COR-L47 (cell line): ENCODE data around the gene NPIPB6.
"Not testable (repeated sequence)": the region's sequence is repeated elsewhere in the genome, so short reads cannot be mapped to it uniquely, and the experiment has no call there.

Experiments used
- DNase-seq: peaks from one replicate; lab custom pipeline; 2025; lab: John Stamatoyannopoulos, UW

NPIPB6 gene

DNA sequence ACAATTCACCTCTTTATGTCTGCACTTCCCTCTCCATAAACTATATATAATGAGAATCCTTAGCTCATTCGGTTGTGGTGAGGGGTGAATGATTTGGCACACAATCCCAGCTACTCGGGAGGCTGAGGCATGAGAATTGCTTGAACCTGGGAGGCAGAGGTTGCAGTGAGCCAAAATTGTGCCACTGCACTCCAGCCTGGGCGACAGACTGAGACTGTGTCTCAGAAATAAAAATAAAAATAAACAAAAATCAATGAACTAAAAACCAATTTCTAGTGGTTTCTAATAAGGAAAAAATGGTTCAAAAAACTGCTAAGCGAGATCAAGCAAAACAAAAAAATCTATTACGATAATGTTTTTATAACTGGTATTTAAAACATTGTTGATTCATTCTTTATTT lies at the start of gene NPIPB6:
NPIPB6 (minus strand) TSS at position 101 of the 400 bp plus-strand sequence. CDS start 686 bp downstream, outside the sequence.
- DNase-seq: not testable (repeated sequence)

DNA sequence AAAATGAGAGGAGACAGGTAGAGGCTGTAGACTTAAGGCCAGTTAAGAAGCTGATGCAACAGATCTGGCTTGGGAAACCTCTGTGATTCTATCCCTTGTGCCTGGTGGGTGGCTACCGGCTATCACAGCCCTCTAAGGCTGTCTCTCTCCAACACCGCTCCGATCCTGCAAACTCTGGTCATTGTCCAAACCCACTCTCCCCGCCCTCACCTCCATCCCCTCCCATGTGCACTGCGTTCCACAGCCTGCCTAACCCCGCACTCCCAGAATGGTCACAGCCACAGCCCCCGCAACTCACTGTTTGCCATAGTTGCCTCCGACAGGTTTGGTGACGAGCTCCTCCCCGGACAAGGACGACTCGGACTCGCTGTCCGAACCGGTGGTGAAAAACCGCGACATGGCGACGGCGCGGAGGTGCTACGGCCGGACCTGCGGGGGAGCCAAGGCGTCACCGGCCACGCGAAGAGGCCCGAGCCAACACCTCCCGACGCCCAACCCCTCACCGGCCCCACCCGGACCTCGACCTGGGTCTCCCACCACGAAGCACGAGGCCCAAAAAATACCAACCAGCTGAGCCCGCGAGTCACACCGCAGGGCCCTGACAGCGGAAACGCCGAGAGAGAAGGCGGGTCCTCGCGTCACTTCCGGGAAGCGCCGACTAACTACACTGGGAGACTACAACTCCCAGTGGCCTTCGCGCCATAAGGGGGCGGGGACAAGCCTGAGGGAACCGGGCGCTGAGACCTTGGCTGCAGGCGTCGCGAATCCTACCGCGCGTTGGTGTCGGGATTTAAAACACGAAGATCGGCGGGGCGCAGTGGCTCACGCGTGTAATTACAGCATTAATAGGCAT lies 40.1 kb upstream of the NPIPB6 start, which contains the start of gene EIF3CL:
EIF3CL (minus strand) TSS at position 622 of the 853 bp plus-strand sequence; CDS start at position 399, 223 bp downstream.
- not testable (repeated sequence) for DNase-seq

DNA sequence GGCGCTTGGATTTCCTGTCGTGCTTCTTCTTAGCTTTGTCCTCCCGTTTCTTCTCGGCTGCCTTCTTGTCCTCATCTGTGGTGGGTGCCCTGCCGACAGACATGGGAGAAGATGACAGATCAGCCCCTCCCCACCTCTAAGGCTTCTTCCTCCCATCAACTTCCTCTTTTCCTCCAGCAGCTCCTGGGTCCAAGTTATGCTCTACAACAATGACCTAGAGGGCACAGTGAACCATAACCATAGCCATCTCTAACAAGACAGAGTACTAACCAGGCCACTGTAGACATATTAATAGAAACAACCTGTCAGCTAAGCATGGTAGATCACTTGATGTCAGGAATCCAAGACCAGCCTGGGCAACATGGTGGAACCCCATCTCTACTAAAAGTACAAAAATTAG lies 28.7 kb upstream of the NPIPB6 start:
- DNase-seq: not testable (repeated sequence)

DNA sequence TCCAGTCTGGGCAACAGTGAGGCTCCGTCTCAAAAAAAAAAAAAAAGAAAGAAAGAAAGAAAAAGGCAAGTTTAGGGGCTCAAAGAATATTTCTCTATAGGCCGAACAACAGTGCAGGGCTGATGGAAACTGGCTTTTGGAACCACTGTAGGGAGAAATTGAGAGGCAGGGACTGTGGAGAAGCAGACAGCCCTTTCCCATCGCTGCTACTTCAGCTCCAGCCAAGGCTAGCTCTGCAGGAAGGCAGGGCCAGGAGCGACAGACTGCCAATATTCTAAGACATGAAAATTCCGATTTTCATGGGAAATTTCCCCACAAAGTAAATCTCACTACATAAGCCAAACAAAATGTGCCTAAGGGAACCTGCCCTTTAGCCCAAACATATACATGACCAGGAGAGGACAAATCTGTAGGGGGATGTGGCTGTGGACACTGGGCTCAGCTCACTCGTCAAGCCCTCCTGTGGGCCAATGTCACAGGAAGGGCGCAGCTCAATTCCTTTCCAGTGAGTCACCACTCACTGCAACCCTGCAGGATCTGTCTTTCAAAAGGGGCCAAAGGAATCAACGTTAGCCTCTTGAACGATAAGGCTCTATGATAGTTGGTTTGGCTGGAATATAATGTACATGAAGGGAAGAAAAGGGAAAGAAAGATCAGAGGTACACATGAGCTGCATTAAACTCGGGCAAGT lies 19.0 kb upstream of the NPIPB6 start:
- DNase-seq: not testable (repeated sequence)

DNA sequence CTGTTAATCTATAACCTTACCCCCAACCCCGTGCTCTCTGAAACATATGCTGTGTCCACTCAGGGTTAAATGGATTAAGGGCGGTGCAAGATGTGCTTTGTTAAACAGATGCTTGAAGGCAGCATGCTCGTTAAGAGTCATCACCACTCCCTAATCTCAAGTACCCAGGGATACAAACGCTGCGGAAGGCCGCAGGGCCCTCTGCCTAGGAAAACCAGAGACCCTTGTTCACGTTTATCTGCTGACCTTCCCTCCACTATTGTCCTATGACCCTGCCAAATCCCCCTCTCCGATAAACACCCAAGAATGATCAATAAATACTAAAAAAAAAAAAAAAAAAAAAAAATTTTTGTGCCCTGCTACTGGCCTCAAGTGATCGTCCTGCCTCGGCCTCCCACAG lies 14.5 kb upstream of the NPIPB6 start:
- DNase-seq: not testable (repeated sequence)

GRCh38 chr16:28377108-28377625 lies 13.9 kb upstream of the NPIPB6 start:
- DNase-seq: not testable (repeated sequence)

- DNase-seq: not testable (repeated sequence)
These were observed 11.8 kb upstream of the NPIPB6 start for GRCh38 chr16:28375115-28375514.

- not testable (repeated sequence) for DNase-seq
These were observed 11.0 kb upstream of the NPIPB6 start for GRCh38 chr16:28374281-28374680.

GRCh38 chr16:28367926-28368325 lies 4.6 kb upstream of the NPIPB6 start:
- DNase-seq: not testable (repeated sequence)

GRCh38 chr16:28364268-28365173 lies 1.2 kb upstream of the NPIPB6 start:
- not testable (repeated sequence) for DNase-seq

- not testable (repeated sequence) for DNase-seq
These were observed 708 bp downstream of the NPIPB6 start for GRCh38 chr16:28362600-28362999.

DNA sequence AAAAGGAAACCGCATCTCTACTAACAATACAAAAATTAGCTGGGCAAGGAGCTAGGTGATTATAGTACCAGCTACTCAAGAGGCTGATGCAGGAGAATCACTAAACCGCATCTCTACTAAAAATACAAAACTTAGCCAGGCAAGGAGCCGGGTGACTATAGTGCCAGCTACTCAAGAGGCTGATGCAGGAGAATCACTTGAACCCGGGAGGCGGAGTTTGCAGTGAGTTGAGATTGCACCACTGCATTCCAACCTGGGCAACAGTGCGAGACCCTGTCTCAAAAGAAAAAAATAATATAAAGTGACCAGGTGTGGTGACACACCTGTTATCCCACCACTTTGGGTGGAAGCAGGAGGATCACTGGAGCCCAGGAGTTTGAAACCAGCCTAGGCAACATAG lies 25.1 kb downstream of the NPIPB6 start:
- not testable (repeated sequence) for DNase-seq

DNA sequence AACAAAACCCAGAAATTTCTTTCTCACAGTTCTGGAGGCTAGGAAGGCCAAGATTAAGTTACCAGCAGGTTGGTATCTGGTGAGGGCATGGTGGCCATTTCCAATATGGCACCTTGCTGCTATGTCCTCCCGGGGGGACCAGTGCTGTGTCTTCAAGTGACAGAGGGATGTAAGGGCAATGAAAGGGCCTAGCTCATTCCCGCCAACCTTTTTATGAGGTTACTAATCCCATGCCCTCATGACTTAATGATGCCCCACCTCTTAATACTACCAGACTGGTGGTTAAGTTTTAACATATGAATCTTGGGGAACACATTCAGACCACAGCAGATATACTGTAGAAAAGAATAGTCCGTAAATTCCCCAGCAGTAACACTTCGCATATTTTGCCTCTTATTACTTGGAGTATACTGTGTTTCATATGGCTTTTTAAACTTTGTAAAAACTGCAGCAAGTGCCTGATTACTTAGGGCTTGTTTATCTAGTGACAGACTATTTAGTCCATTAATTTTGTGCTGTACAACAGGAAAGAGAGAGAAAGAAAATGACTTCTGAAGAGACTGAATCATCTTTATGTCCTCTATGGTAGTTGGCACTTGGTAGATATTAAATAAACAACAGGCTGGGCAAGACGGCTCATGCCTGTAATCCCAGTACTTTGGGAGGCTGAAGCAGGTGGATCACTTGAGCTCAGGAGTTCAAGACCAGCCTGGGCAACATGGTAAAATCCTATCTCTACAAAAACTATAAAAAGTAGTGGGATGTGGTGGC lies 26.2 kb downstream of the NPIPB6 start:
- not testable (repeated sequence) for DNase-seq

GRCh38 chr16:28335678-28336077 lies 27.6 kb downstream of the NPIPB6 start:
- DNase-seq: not testable (repeated sequence)

DNA sequence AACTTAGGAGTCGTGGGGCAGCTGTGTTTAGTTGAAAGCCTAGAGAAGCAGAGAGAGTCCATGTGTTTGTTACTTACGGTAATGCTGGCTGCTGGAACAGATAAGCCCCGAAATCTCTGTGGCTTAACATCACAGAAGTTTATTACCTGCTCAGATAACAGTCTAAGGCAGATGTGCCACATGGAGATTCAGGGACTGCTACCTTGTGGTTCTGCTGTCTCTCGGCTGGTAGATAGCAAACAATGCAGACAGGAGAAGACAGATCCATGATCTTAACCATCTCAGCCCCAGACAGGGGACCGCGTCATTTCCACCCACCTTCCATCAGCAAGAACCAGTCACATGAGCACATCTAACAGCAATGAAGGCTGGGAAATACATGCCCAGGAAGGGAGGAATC lies 30.7 kb downstream of the NPIPB6 start:
- DNase-seq: not testable (repeated sequence)

- not testable (repeated sequence) for DNase-seq
These were observed 32.3 kb downstream of the NPIPB6 start for GRCh38 chr16:28330981-28331380.

- not testable (repeated sequence) for DNase-seq
These were observed 33.1 kb downstream of the NPIPB6 start for GRCh38 chr16:28330232-28330631.

GRCh38 chr16:28326881-28327610 lies 36.3 kb downstream of the NPIPB6 start:
- DNase-seq: no peak

- no peak for DNase-seq
These were observed 38.4 kb downstream of the NPIPB6 start for GRCh38 chr16:28324887-28325279.
